Mucosa of descending colon (tissue), 3 donors: ENCODE results near the gene GSG1L. TPM values are rescaled to one million over a fixed set of nuclear protein-coding genes. Genes with fewer than 3 reads are reported as not detected.

ENCODE experiments used
- ATAC-seq: fragments of 200-7000 bp; cut with Tn5 transposase; one replicate; pipeline ENCODE4 v1.9.1; 2020; ENCODE audit warnings: mild to moderate bottlenecking, moderate library complexity
- DNase-seq, 3 donors: peaks; one replicate each; pipeline ENCODE4 v3.0.0-alpha.2; 2020
- H3K36me3 ChIP-seq: fragments of 200-600 bp; one replicate; pipeline ENCODE4 v1.8.0; 2021; ENCODE audit warnings: low read depth, mild to moderate bottlenecking
- H3K4me1 ChIP-seq: fragments of 200-600 bp; one replicate; pipeline ENCODE4 v1.8.0; 2021; ENCODE audit warnings: low read depth, mild to moderate bottlenecking
- H3K4me3 ChIP-seq: fragments of 200-600 bp; one replicate; pipeline ENCODE4 v1.8.0; 2021; ENCODE audit warnings: mild to moderate bottlenecking
- H3K9me3 ChIP-seq: fragments of 200-600 bp; one replicate; pipeline ENCODE4 v1.8.0; 2021; ENCODE audit warnings: mild to moderate bottlenecking
- intact Hi-C, 2 donors: fragments of 100-400 bp; cut with DNase I in 1 of 2; cut with micrococcal nuclease in 1 of 2; formaldehyde crosslinking; loops; one replicate each; pipeline versions ENCODE4 v1.11.0 to v1.11.1; 2022; cut with DNase I, micrococcal nuclease
- total RNA-seq, 3 donors: library from RNA; stranded (reverse); fragmentation: NEBNext Ultra II Directional in 2 of 3; extraction: Animal tissue kit (Norgen Biotek cat#: 25700) in 2 of 3; gene quantifications; one replicate each; pipeline versions ENCODE4 v1.2.1 to v1.2.4, GENCODE V29; 2021 to 2023
- TF ChIP-seq, protein P1 (sequence below): fragments of 200-600 bp; IDR thresholded peaks from one replicate; pipeline ENCODE4 v1.8.0; 2022; ENCODE audit warnings: antibody characterized with exemption, mild to moderate bottlenecking
- donor health status: DM: no; HTN: no; CAD: no; lungs with moderate emphysema.
- donor health status: DM: no; HTN: no; CAD: no.
- donor health status: DM: no; HTN: yes; CAD: no.

GSG1L gene
- total RNA-seq, 3 donors from 2014 or later = 0.46 to 1.2 TPM; not detected in 1

- TF ChIP-seq, protein P1, sequence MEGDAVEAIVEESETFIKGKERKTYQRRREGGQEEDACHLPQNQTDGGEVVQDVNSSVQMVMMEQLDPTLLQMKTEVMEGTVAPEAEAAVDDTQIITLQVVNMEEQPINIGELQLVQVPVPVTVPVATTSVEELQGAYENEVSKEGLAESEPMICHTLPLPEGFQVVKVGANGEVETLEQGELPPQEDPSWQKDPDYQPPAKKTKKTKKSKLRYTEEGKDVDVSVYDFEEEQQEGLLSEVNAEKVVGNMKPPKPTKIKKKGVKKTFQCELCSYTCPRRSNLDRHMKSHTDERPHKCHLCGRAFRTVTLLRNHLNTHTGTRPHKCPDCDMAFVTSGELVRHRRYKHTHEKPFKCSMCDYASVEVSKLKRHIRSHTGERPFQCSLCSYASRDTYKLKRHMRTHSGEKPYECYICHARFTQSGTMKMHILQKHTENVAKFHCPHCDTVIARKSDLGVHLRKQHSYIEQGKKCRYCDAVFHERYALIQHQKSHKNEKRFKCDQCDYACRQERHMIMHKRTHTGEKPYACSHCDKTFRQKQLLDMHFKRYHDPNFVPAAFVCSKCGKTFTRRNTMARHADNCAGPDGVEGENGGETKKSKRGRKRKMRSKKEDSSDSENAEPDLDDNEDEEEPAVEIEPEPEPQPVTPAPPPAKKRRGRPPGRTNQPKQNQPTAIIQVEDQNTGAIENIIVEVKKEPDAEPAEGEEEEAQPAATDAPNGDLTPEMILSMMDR = no peak
- H3K4me1 ChIP-seq = no peaks in the 10 kb centered on the region
- H3K36me3 ChIP-seq = no peaks in the 10 kb centered on the region
- H3K9me3 ChIP-seq = no peaks in the 10 kb centered on the region
- intact Hi-C loops = no loop called here
- no peak overlapping the region for H3K4me3 ChIP-seq
- DNase-seq = no peak
- no peak for ATAC-seq
Measured at GRCh38 chr16:27820646-27821345, 242.7 kb downstream of the GSG1L start.

DNA sequence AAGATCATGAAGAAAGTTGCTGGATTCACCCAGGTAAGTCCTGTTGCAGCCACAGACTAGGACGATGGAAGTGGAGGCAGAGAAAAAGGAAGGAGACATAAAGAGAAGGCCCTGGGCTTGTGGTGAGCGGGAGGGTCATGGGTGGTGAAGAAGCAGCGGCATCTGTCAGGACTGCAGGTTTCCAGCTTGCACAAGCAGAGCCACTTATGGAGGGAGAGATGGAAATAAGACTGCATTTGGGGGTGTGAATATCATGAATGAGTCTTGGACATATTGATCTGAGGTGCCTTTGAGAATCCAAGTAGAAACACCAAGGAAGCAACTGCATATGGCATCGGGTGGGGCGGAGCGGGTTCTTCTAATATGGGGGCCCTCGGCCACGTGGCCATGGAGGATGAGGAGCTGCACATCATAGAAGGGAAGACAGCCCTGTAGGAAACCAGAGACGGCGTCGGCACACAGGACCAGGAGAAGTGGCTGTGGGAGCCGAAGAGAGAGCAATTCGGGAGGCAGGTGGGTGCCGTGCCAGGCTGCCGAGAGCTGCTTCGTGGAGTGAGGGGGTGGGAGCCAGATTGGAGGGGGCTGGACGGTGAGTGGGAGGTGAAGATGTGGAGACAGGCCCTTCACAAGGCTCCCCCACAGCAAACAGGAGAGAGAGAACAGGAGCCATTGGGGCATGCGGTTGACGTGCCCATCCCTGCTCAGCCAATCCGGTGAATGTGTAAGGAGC lies 243.5 kb downstream of the GSG1L start:
- H3K9me3 ChIP-seq = no peaks in the 10 kb centered on the region
- DNase-seq = no peak
- intact Hi-C loops = no loop called here
- TF ChIP-seq, protein P1 = no peak
- no peak overlapping the region for H3K4me3 ChIP-seq
- H3K4me1 ChIP-seq = no peaks in the 10 kb centered on the region
- no peaks in the 10 kb centered on the region for H3K36me3 ChIP-seq
- ATAC-seq = no peak

- Histone ChIP-seq H3K4me3 (no peak overlapping the region), H3K4me1 (no peaks in the 10 kb centered on the region), H3K36me3 (no peaks in the 10 kb centered on the region), H3K9me3 (no peaks in the 10 kb centered on the region)
- DNase-seq (no peak), ATAC-seq (no peak)
- TF ChIP-seq, protein P1 = no peak
- intact Hi-C loops = no loop called here
Measured at GRCh38 chr16:27819356-27819755, 244.2 kb downstream of the GSG1L start.

GRCh38 chr16:27818246-27818645 lies 245.3 kb downstream of the GSG1L start:
- ATAC-seq (no peak), DNase-seq (no peak)
- intact Hi-C loops = no loop called here
- TF ChIP-seq, protein P1 = no peak
- Histone ChIP-seq H3K4me1 (no peaks in the 10 kb centered on the region), H3K4me3 (no peak overlapping the region), H3K9me3 (no peaks in the 10 kb centered on the region), H3K36me3 (no peaks in the 10 kb centered on the region)

DNA sequence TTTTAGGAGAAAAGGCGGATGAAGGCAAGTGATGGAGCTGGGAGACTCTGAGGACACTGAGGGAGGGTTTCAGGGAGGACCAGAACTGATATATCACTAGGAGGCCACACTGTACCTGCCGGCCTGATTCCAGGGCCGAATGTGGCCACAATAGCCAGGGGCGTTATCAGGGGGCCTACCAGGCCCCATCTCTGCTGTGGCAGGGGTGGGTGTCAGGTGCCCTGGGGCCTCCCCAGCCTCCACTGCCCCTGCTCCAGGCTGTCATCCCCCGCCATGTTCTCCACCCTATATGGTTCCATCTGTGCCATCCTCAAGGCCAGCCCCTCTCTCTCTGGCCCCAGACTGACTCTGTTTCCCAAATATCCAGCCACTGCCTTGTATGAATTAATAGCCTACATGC lies 246.5 kb downstream of the GSG1L start:
- no peak for DNase-seq
- H3K4me3 ChIP-seq = no peak overlapping the region
- H3K4me1 ChIP-seq = no peaks in the 10 kb centered on the region
- no peaks in the 10 kb centered on the region for H3K9me3 ChIP-seq
- intact Hi-C loops = no loop called here
- ATAC-seq = no peak
- TF ChIP-seq, protein P1 = no peak
- no peaks in the 10 kb centered on the region for H3K36me3 ChIP-seq
